GM18868 (cell line): ENCODE data around the gene MB21D2.
"Not testable (repeated sequence)": the region's sequence is repeated elsewhere in the genome, so short reads cannot be mapped to it uniquely, and the experiment has no call there.

Experiments used
- ATAC-seq: cut with Tn5 transposase; IDR thresholded peaks from one replicate; pipeline ENCODE4 v1.9.1; 2021; ENCODE audit warnings: mild to moderate bottlenecking, moderate library complexity; ENCODE audit not compliant: unreplicated experiment

Gene MB21D2

GRCh38 chr3:192816351-192816750 lies 101.3 kb downstream of the MB21D2 start:
- no peak for ATAC-seq

GRCh38 chr3:192812743-192813383 lies 104.8 kb downstream of the MB21D2 start:
- no peak for ATAC-seq

- no peak for ATAC-seq
Observed at GRCh38 chr3:192805711-192806110, 111.9 kb downstream of the MB21D2 start.

DNA sequence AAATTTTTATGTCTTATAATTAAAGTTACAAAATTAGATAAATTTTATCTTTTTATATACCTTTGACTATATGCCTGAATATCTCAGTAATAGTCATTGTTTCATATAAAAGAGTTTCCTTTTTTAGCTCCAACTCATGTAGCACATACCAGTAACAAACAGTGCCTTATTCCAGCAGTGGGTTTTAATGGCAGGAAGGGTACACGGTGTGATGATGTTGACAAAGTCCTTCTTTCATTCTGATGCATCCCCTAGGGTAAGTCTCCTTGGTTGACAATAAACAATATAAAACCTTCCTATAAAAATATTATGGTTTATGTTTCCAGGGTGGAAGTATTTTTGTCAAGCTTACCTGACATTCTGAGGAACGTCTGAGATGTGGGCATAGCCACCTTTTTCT lies 113.2 kb downstream of the MB21D2 start:
- no peak for ATAC-seq

DNA sequence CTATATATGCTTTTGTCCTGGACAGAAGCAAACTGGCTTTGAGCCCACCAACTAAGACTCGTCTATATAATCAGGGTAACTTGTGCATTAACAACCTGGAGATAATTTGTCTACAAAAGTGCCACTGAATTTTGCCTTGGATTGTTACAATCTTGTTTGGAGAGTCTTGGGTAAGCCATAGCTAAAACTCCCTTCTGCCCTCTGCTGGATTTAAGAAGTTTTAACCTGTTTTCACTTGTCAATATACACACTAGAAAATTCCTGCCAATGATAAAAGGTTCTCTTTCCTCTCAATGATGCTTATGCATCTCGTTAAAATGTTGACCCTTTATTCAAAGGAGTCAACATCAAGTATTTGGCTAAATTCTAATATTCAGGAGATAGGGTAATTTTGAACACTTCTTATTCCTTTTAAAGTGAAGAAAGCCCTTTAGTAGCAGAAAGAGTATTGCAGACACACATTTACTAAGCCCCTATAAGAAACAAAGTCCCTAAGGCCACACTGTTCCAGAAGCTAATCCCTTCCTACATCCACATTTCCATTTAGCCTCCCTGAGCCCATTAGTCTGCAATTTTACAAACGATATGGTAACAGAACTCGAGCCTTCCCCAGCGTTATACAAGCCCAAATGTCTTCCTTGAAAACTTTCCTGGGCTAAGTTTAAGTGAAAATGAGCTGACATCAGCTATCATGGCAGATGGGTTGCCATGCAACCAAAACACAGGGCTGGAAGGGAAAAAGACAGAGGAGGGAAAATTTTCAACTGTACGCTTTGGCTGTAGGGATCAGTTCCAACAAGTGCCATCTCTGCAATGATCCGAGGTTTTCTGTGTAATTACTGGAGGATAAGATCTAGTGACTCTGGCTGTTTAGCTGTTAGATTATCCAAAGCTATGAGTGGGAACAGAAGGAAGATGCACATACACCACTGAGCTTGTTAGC lies 114.4 kb downstream of the MB21D2 start:
- ATAC-seq: peak; percentile 60

- no peak for ATAC-seq
Observed at GRCh38 chr3:192801985-192802384, 115.7 kb downstream of the MB21D2 start.

- ATAC-seq: no peak
Observed at GRCh38 chr3:192799721-192800120, 117.9 kb downstream of the MB21D2 start.

DNA sequence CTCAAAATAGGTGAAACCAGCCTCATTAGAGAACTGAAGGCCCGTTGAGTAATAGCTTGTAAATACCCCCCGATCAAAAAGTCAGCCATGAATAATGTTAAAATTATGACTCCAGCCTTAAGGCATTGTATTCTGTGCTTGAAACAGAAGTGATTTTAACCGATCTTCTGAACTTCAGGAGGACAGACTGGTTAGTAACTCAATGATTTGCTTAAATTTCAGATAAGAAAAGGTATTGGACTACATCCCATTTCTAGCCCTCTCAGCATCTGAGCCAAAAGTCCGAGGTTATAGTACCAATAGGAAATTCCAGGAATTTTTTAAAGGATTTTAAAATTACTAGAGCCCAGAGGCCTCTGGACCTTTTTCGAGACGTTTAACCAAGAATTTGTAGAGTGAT lies 122.6 kb downstream of the MB21D2 start:
- no peak for ATAC-seq

DNA sequence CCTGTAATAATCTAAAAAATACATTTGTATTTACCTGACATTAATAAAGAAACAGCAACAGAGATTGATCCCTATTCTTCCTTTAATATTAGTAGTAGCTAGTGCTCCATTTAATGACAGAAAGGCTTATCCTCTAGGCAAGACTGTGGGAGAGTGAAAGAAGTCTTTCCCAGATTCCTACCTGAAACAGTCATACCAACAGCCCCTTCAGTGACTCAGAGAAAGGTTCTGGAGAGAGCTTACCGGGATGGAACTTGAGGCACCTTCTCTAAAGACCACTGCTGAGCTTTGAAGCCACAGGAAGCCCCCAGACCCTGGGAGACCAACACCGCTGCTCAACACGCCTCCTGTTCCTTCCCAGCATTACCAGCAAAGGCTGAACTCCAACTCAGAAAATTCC lies 123.4 kb downstream of the MB21D2 start:
- no peak for ATAC-seq

DNA sequence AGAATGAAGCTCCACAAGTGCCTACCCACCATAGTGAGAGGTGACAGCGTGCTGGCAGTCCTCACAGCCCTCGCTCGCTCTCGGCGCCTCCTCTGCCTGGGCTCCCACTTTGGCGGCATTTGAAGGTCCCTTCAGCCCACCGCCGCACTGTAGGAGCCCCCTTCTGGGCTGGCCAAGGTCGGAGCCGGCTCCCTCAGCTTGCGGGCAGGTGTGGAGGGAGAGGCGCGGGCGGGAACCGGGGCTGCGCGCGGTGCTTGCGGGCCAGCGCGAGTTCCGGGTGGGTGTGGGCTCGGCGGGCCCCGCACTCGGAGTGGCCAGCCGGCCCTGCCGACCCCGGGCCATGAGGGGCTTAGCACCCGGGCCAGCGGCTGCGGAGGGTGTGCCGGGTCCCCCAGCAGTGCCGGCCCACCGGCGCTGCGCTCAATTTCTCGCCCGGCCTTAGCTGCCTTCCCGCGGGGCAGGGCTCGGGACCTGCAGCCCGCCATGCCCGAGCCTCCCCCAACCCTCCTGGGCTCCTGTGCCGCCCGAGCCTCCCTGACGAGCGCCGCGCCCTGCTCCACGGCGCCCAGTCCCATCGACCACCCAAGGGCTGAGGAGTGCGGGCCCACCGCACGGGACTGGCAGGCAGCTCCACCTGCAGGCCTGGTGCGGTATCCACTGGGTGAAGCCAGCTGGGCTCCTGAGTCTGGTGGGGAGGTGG lies 128.7 kb downstream of the MB21D2 start:
- ATAC-seq: not testable (repeated sequence)

DNA sequence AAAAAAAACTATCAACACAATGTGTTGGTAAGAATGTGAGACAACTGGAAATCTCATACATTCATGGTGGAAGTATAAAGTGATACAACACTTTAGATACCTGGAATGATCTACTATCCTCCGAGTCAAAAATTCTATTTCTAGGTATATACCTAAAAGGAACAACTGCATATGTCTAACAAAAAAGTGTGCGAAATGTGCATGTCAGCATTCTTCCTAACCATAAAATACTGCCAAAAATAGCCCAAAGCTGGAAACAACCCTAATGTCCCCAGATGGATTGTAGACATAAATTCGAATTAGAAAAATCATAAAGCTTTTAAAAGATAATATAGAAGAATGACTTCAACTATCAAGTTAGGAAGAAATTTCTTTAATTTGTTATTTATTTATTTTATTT lies 139.1 kb downstream of the MB21D2 start:
- ATAC-seq: no peak

DNA sequence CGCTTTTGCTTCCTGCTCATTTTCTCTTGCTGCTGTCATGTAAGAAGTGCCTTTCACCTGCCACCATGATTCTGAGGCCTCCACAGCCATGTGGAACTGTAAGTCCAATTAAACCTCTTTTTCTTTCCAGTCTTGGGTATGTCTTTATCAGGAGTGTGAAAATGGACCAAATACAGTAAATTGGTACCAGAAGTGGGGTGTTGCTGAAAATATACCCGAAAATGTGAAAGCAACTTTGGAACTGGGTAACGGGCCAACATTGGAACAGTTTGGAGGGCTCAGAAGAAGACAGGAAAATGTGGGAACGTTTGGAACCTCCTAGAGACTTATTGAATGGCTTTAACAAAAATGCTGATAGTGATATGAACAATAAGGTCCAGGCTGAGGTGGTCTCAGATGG lies 143.3 kb downstream of the MB21D2 start:
- not testable (repeated sequence) for ATAC-seq

DNA sequence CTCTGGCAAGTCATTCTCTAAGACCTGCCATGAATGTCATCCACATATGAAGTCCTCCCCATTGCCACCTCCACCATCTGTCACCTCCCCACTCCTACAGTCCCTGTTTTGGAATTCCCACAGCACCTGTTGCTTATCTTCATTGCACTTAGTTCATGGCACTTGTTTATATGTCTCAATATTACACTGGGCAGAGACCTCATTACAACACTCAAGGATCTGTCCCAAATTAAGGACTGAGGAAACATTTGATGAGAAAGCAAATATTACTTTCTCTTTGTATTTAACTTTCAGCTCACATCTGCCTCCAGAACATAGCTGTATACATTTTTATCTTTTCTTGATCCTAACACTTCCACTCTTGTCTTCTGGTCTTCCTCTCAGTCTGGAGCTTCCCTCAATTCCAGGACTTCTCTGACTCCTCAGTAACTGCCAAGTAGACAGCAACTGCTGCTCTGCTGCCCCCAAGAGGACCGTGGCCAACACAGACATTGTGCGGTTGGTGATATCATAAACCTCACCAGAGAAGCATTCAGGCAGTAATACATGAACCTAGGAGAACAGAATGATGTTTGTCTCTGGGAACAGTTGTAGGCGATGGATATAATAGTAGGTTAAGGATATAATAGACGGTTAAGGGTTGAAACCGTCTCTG lies 145.3 kb downstream of the MB21D2 start:
- ATAC-seq: no peak

- ATAC-seq: no peak
Observed at GRCh38 chr3:192758654-192759053, 159.0 kb downstream of the MB21D2 start.

DNA sequence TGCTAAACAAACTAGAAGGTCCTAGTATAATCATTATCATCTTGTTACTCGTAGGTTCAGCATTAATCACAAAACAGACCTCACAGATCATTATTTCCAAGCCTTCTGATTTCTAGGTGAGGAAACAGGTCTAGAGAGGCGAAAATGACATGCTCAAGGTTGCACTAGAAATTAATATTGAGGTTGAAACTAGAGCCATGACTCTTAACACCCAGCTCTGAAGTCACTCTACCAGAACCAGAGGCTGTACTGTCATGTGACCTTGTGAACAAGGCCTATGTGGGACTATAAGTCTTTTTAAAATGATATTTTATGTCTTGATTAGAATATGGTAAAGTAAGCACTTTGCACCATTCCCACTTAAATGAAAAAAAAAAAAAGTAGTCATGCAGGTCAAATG lies 166.5 kb downstream of the MB21D2 start:
- ATAC-seq: no peak

GRCh38 chr3:192750201-192750600 lies 167.5 kb downstream of the MB21D2 start:
- ATAC-seq: no peak

- no peak for ATAC-seq
Observed at GRCh38 chr3:192747746-192748145, 169.9 kb downstream of the MB21D2 start.

- ATAC-seq: no peak
Observed at GRCh38 chr3:192747145-192747544, 170.5 kb downstream of the MB21D2 start.
